ENCODE results near the gene PGAP6.

PGAP6 gene

GRCh38 chr16:324201-324450 is 57.7 kb downstream of the PGAP6 start:
- H3K4me2 ChIP-seq (ENCODE audit: low read depth, low read length), result no peak overlapping the region
- no peak overlapping the region for H3K27ac ChIP-seq (ENCODE audit: low read length)
- H3K4me1 ChIP-seq (ENCODE audit: low read length), result no peaks in the 10 kb centered on the region

GRCh38 chr16:322476-323143 is 59.2 kb downstream of the PGAP6 start:
- no peak overlapping the region for H3K27ac ChIP-seq (ENCODE audit: low read length)
- H3K4me3 ChIP-seq (ENCODE audit: low read length), result no peak overlapping the region
- no peak overlapping the region for H3K4me2 ChIP-seq (ENCODE audit: low read depth, low read length)
- H3K9me2 ChIP-seq (replicated peaks; ENCODE audit: insufficient read depth, low read length), result no peaks in the 10 kb centered on the region
- H3K36me3 ChIP-seq (replicated peaks; ENCODE audit: insufficient read depth, low read length), result no peaks in the 10 kb centered on the region
- no peaks in the 10 kb centered on the region for H3K9me3 ChIP-seq (replicated peaks; ENCODE audit: insufficient read depth, low read length)
- H3K9ac ChIP-seq (ENCODE audit: low read length), result no peak overlapping the region
- no peak for DNase-seq
- no peaks in the 10 kb centered on the region for H3K4me1 ChIP-seq (ENCODE audit: low read length)
- peaks cover 81% of the 10 kb centered on the region for H3K79me2 ChIP-seq (ENCODE audit: low read length)
- no peaks in the 10 kb centered on the region for H3F3A ChIP-seq (ENCODE audit: insufficient read depth, low read length)
- no peak for TF ChIP-seq EZH2phosphoT487 (IDR thresholded peaks at IDR 0.05; ENCODE audit: low read length)
- no peak for TF ChIP-seq CTCF (IDR thresholded peaks at IDR 0.05; ENCODE audit: low read length)
- no peak for TF ChIP-seq EZH2 (optimal IDR thresholded peaks at IDR 0.05; ENCODE audit: low read depth, low read length)
- H2AFZ ChIP-seq (ENCODE audit: low read length), result no peak overlapping the region
- no peaks in the 10 kb centered on the region for H3K27me3 ChIP-seq (replicated peaks; ENCODE audit: insufficient read depth, low read length)
- H4K20me1 ChIP-seq (ENCODE audit: insufficient read depth, low read length), result no peaks in the 10 kb centered on the region

More at GRCh38 chr16:324201-324450, 57.7 kb downstream of the PGAP6 start:
- no peak for DNase-seq
- H3K4me3 ChIP-seq (ENCODE audit: low read length), result no peak overlapping the region
- H3K27me3 ChIP-seq (replicated peaks; ENCODE audit: insufficient read depth, low read length), result no peaks in the 10 kb centered on the region
- peaks cover 76% of the 10 kb centered on the region for H3K79me2 ChIP-seq (ENCODE audit: low read length)
- H2AFZ ChIP-seq (ENCODE audit: low read length), result no peak overlapping the region
- no peaks in the 10 kb centered on the region for H3K36me3 ChIP-seq (replicated peaks; ENCODE audit: insufficient read depth, low read length)
- H3K9ac ChIP-seq (ENCODE audit: low read length), result no peak overlapping the region
- no peaks in the 10 kb centered on the region for H4K20me1 ChIP-seq (ENCODE audit: insufficient read depth, low read length)
- no peaks in the 10 kb centered on the region for H3K9me2 ChIP-seq (replicated peaks; ENCODE audit: insufficient read depth, low read length)
- no peaks in the 10 kb centered on the region for H3K9me3 ChIP-seq (replicated peaks; ENCODE audit: insufficient read depth, low read length)
- H3F3A ChIP-seq (ENCODE audit: insufficient read depth, low read length), result no peaks in the 10 kb centered on the region
- TF ChIP-seq EZH2 (optimal IDR thresholded peaks at IDR 0.05; ENCODE audit: low read depth, low read length) (no peak), CTCF (IDR thresholded peaks at IDR 0.05; ENCODE audit: low read length) (no peak), EZH2phosphoT487 (IDR thresholded peaks at IDR 0.05; ENCODE audit: low read length) (no peak)

GRCh38 chr16:321532-321931 is 60.2 kb downstream of the PGAP6 start:
- H3K79me2 ChIP-seq (ENCODE audit: low read length), result peaks cover 85% of the 10 kb centered on the region
- no peak for DNase-seq
- no peaks in the 10 kb centered on the region for H3K9me2 ChIP-seq (replicated peaks; ENCODE audit: insufficient read depth, low read length)
- H3K9me3 ChIP-seq (replicated peaks; ENCODE audit: insufficient read depth, low read length), result no peaks in the 10 kb centered on the region
- 0 out of 2 replicates have a peak, but pooled peaks cover 3% of the 10 kb centered on the region for H4K20me1 ChIP-seq (ENCODE audit: insufficient read depth, low read length)
- H3K27me3 ChIP-seq (replicated peaks; ENCODE audit: insufficient read depth, low read length), result no peaks in the 10 kb centered on the region
- no peak overlapping the region for H3K27ac ChIP-seq (ENCODE audit: low read length)
- H3F3A ChIP-seq (ENCODE audit: insufficient read depth, low read length), result no peaks in the 10 kb centered on the region
- H3K4me2 ChIP-seq (ENCODE audit: low read depth, low read length), result no peak overlapping the region
- TF ChIP-seq EZH2 (optimal IDR thresholded peaks at IDR 0.05; ENCODE audit: low read depth, low read length) (no peak), EZH2phosphoT487 (IDR thresholded peaks at IDR 0.05; ENCODE audit: low read length) (no peak), CTCF (IDR thresholded peaks at IDR 0.05; ENCODE audit: low read length) (no peak)
- H3K4me3 ChIP-seq (ENCODE audit: low read length), result no peak overlapping the region
- no peaks in the 10 kb centered on the region for H3K36me3 ChIP-seq (replicated peaks; ENCODE audit: insufficient read depth, low read length)
- H3K9ac ChIP-seq (ENCODE audit: low read length), result no peak overlapping the region
- H2AFZ ChIP-seq (ENCODE audit: low read length), result no peak overlapping the region
- H3K4me1 ChIP-seq (ENCODE audit: low read length), result no peaks in the 10 kb centered on the region

Measured in MM.1S (cell line).